CD4-positive, alpha-beta T cell (primary cell): ENCODE results near the gene C9orf72. TPM values are rescaled to one million over a fixed set of nuclear protein-coding genes. Genes with fewer than 3 reads are reported as not detected.
A peak's percentile ranks its signal among the peaks of the same experiment; 100 is the strongest.

Experiments used
- ATAC-seq: fragments of 200-7000 bp; cut with Tn5 transposase; one replicate; pipeline ENCODE4 v1.10.0; 2022; ENCODE audit warnings: mild to moderate bottlenecking; ENCODE audit not compliant: poor library complexity
- CTCF ChIA-PET: fragments of 350-600 bp; sonication (Branson Sonifier 250); formaldehyde crosslinking; loops from one replicate; lab custom pipeline; 2021; ENCODE audit warnings: antibody characterized with exemption, inconsistent platforms; lab: Charles Lee
- POLR2A ChIA-PET: fragments of 350-600 bp; sonication (Branson Sonifier 250); formaldehyde crosslinking; loops from one replicate; lab custom pipeline; 2021; ENCODE audit warnings: antibody characterized with exemption, inconsistent platforms; lab: Charles Lee
- DNase-seq, 14 experiments: peaks; one replicate each; pipeline ENCODE4 v3.0.0-alpha.2; 2013 to 2020; ENCODE audit warnings: mixed read lengths in 2 of 14
- H3K27ac ChIP-seq, 2 donors: one replicate each; pipeline versions ENCODE4 v1.5.1 to v1.7.0; 2013; ENCODE audit warnings: low read length in 2 of 2, low read depth in 1 of 2, mild to moderate bottlenecking in 1 of 2
- H3K27me3 ChIP-seq, 2 experiments: 1 replicate in 1 of 2; 2 replicates in 1 of 2; pipeline versions ENCODE4 v1.6.1 to v1.7.0; 2013; ENCODE audit warnings: low read length in 2 of 2, control low read depth in 1 of 2, mild to moderate bottlenecking in 1 of 2, moderate library complexity in 1 of 2; ENCODE audit not compliant: insufficient read depth in 2 of 2, control insufficient read depth in 1 of 2
- H3K36me3 ChIP-seq: one replicate; pipeline ENCODE4 v1.6.1; 2013; ENCODE audit warnings: low read length, control low read depth; ENCODE audit not compliant: insufficient read depth
- H3K4me1 ChIP-seq: one replicate; pipeline ENCODE4 v1.6.1; 2013; ENCODE audit warnings: low read length, control low read depth; ENCODE audit not compliant: insufficient read depth
- H3K4me3 ChIP-seq: one replicate; pipeline ENCODE4 v1.5.1; 2013; ENCODE audit warnings: mild to moderate bottlenecking, low read length, moderate library complexity
- H3K9me3 ChIP-seq, 2 experiments: 1 replicate in 1 of 2; 2 replicates in 1 of 2; pipeline versions ENCODE4 v1.6.1 to v1.7.0; 2013; ENCODE audit warnings: low read length in 2 of 2, mild to moderate bottlenecking in 2 of 2, control low read depth in 1 of 2, moderate library complexity in 1 of 2; ENCODE audit not compliant: control insufficient read depth in 1 of 2, insufficient read depth in 1 of 2
- H3K27ac Mint-ChIP-seq: one replicate; pipeline ENCODE4 v1.8.0; 2020; ENCODE audit warnings: mixed read lengths
- H3K27me3 Mint-ChIP-seq: one replicate; pipeline ENCODE4 v1.8.0; 2021; ENCODE audit warnings: mixed read lengths
- H3K36me3 Mint-ChIP-seq: one replicate; pipeline ENCODE4 v1.8.0; 2021; ENCODE audit warnings: low read depth, mixed read lengths
- H3K4me1 Mint-ChIP-seq: one replicate; pipeline ENCODE4 v1.8.0; 2021; ENCODE audit warnings: low read depth, mixed read lengths
- H3K4me3 Mint-ChIP-seq: one replicate; pipeline ENCODE4 v1.8.0; 2020; ENCODE audit warnings: mild to moderate bottlenecking, mixed read lengths
- H3K9me3 Mint-ChIP-seq: one replicate; pipeline ENCODE4 v1.8.0; 2020; ENCODE audit warnings: mixed read lengths
- intact Hi-C, 2 experiments: fragments of 100-400 bp; cut with DNase I in 1 of 2; cut with micrococcal nuclease in 1 of 2; formaldehyde crosslinking; loops; one replicate each; pipeline versions ENCODE4 v1.15.1 to v1.9.0; 2023 to 2025; cut with DNase I, micrococcal nuclease
- total RNA-seq, 174 experiments: library from RNA in 2 of 174; stranded (reverse) in 2 of 174; gene quantifications; one replicate each; pipeline ENCODE4 v1.2.3 and lab custom pipeline; 2021 to 2026
- TF ChIP-seq, protein P1 (sequence below): fragments of 200-600 bp; IDR thresholded peaks from one replicate; pipeline ENCODE4 v1.8.0; 2022; ENCODE audit warnings: antibody characterized with exemption, mild to moderate bottlenecking

The C9orf72 gene
- total RNA-seq, 2 experiments from 2014 or later: 36.9 to 39.2 TPM

DNA sequence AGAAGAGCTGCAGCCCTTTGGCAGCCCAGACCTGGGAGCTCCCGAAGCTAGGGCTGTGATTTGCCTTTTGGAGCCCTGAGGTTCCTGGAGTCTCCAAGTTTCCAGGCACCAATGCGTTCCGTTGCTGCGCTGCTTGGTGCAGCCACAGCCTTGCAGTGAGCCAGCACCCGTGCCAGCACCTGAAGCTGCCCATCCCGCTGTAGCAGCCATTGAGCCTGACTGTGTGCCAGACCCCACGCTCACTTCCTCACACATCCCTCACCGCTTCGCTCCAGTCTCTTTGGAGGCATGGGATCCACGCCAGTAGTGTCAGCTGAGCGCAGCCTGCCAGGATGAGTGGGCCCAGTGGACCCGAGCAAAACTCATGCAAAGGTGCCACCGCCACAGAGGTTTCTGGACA is 22.5 kb upstream of the C9orf72 start:
- POLR2A ChIA-PET: no interaction called here
- Mint-ChIP-seq H3K27ac (no peak overlapping the region), H3K9me3 (peaks cover 3% of the 10 kb centered on the region), H3K4me3 (no peak overlapping the region), H3K27me3 (peaks cover 10% of the 10 kb centered on the region), H3K36me3 (no peaks in the 10 kb centered on the region), H3K4me1 (no peaks in the 10 kb centered on the region)
- CTCF ChIA-PET: no interaction called here
- TF ChIP-seq, protein P1, sequence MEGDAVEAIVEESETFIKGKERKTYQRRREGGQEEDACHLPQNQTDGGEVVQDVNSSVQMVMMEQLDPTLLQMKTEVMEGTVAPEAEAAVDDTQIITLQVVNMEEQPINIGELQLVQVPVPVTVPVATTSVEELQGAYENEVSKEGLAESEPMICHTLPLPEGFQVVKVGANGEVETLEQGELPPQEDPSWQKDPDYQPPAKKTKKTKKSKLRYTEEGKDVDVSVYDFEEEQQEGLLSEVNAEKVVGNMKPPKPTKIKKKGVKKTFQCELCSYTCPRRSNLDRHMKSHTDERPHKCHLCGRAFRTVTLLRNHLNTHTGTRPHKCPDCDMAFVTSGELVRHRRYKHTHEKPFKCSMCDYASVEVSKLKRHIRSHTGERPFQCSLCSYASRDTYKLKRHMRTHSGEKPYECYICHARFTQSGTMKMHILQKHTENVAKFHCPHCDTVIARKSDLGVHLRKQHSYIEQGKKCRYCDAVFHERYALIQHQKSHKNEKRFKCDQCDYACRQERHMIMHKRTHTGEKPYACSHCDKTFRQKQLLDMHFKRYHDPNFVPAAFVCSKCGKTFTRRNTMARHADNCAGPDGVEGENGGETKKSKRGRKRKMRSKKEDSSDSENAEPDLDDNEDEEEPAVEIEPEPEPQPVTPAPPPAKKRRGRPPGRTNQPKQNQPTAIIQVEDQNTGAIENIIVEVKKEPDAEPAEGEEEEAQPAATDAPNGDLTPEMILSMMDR: no peak
- intact Hi-C loops: no loop called here
- H3K4me3 ChIP-seq: no peak overlapping the region
- H3K27me3 ChIP-seq: peaks cover 0 to 13% of the 10 kb centered on the region in 2 experiments
- no peak overlapping the region for H3K27ac ChIP-seq
- ATAC-seq (no peak), DNase-seq (no peak)
- H3K9me3 ChIP-seq: no peaks in the 10 kb centered on the region
- H3K4me1 ChIP-seq: no peaks in the 10 kb centered on the region
- H3K36me3 ChIP-seq: no peaks in the 10 kb centered on the region

DNA sequence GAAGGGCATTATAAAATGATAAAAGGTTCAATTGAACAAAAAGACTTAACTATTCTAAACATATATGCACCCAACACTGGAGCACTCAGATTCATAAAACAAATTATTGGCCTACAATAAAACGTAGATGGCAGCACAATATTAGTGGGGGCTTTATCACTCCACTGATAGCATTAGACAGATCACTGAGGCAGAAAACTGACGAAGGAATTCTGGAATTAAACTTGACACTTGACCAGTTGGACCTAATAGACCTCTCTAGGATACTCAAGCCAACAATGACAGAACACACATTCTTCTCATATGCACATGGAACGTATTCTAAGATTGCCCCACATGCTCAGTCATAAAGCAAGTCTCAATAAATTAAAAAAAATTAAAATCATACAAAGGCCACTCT is 18.4 kb upstream of the C9orf72 start:
- DNase-seq (no peak), ATAC-seq (no peak)
- Mint-ChIP-seq H3K4me3 (no peak overlapping the region), H3K27me3 (peaks cover 39% of the 10 kb centered on the region), H3K27ac (no peak overlapping the region), H3K9me3 (peaks cover 3% of the 10 kb centered on the region), H3K4me1 (no peaks in the 10 kb centered on the region), H3K36me3 (no peaks in the 10 kb centered on the region)
- Histone ChIP-seq H3K4me1 (no peaks in the 10 kb centered on the region), H3K4me3 (no peak overlapping the region), H3K9me3 (peaks cover 6 to 10% of the 10 kb centered on the region in 2 experiments), H3K27me3 (peaks cover 7 to 35% of the 10 kb centered on the region in 2 experiments), H3K27ac (no peak overlapping the region), H3K36me3 (no peaks in the 10 kb centered on the region)
- intact Hi-C loops: no loop called here
- ChIA-PET POLR2A (no interaction called here), CTCF (no interaction called here)
- TF ChIP-seq, protein P1: no peak

DNA sequence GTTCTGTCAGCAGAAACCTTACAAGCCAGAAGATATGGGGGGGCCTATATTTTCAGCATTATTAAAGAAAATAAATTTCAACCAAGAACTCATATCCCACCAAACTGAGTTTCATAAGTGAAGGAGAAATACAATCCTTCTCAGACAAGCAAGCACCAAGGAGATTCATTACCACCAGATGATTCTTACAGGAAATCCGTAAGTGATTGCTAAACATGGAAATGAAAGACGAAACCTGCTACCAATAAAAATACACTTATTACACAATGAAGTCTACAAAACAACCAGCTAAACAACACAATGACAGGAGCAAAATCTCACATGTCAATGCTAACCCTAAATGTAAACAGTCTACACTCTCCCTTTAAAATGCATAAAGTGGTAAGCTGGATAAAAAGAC is 17.8 kb upstream of the C9orf72 start:
- Histone ChIP-seq H3K9me3 (peaks cover 6 to 10% of the 10 kb centered on the region in 2 experiments), H3K36me3 (no peaks in the 10 kb centered on the region), H3K4me3 (no peak overlapping the region), H3K27ac (no peak overlapping the region), H3K4me1 (no peaks in the 10 kb centered on the region), H3K27me3 (peaks cover 7 to 35% of the 10 kb centered on the region in 2 experiments)
- TF ChIP-seq, protein P1: no peak
- CTCF ChIA-PET: no interaction called here
- Mint-ChIP-seq H3K4me3 (no peak overlapping the region), H3K27ac (no peak overlapping the region), H3K27me3 (peaks cover 42% of the 10 kb centered on the region), H3K36me3 (no peaks in the 10 kb centered on the region), H3K9me3 (peaks cover 3% of the 10 kb centered on the region), H3K4me1 (no peaks in the 10 kb centered on the region)
- POLR2A ChIA-PET: no interaction called here
- DNase-seq: peak in 1 of 14 experiments; percentile 30
- intact Hi-C loops: no loop called here
- no peak for ATAC-seq
